Erythroblast (primary cell): ENCODE results near the gene PCDH9.

Experiments
- GATA1 ChIP-seq: IDR thresholded peaks from 2 replicates; pipeline ENCODE4 v1.6.1; 2011; ENCODE audit warnings: low read depth, mild to moderate bottlenecking, control low read depth, low read length, moderate library complexity
- POLR2A ChIP-seq: IDR thresholded peaks from 2 replicates; pipeline ENCODE4 v1.6.1; 2011; ENCODE audit warnings: mild to moderate bottlenecking, low read length

DNA sequence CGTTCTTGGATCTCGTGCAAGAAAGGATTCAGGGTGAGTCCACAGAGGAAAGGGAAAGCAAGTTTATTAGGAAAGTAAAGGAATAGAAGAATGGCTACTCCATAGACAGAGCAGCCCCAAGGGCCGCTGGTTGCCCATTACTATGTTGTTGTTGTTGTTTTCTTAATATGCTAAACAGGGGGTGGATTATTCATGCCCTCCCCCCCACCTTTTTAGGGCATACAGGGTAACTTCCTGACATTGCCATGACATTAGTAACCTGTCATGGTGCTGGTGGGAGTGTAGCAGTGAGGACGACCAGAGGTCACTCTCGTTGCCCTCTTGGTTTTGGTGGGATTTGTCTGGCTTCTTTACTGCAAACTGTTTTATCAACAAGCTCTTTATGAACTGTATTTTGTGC lies 29.1 kb upstream of the PCDH9 start:
- TF ChIP-seq POLR2A, result no peak
- TF ChIP-seq GATA1, result no peak
